ENCODE measurements around the gene SLC25A19.

The SLC25A19 gene

DNA sequence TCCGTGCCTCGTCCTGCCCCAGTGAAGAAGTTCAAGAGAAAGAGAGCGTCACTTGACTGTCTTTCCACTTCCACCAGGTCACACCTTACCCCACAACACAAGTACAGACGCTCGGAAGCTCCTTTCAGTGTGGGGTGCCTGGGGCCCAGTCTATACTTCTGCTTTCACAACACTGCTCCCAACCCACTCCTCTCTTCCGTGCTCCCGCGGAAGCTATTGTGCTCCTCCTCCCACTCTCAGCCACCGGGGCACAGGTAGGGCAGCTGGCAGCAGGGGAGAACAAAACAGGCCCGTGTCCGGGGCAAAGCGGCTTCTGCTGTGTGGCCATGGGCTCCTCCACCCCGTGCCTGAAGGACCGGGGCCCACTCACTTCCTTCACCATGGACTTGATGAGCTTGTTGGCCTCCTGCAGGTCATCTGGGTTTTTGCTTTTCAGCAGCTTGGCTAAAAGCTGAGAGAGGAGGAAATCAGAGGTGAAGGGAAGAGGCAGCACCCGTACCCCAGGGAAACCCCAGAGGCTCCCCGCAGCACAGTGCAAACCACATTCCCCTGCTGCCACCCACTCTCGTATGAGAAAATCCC is 46.7 kb downstream of the SLC25A19 start:
- no peak overlapping the region for H3K4me3 ChIP-seq (ENCODE audit: low read depth, low read length)
- TF ChIP-seq, protein P1, sequence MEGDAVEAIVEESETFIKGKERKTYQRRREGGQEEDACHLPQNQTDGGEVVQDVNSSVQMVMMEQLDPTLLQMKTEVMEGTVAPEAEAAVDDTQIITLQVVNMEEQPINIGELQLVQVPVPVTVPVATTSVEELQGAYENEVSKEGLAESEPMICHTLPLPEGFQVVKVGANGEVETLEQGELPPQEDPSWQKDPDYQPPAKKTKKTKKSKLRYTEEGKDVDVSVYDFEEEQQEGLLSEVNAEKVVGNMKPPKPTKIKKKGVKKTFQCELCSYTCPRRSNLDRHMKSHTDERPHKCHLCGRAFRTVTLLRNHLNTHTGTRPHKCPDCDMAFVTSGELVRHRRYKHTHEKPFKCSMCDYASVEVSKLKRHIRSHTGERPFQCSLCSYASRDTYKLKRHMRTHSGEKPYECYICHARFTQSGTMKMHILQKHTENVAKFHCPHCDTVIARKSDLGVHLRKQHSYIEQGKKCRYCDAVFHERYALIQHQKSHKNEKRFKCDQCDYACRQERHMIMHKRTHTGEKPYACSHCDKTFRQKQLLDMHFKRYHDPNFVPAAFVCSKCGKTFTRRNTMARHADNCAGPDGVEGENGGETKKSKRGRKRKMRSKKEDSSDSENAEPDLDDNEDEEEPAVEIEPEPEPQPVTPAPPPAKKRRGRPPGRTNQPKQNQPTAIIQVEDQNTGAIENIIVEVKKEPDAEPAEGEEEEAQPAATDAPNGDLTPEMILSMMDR (IDR thresholded peaks at IDR 0.05; ENCODE audit: low read depth, low read length): no peak

DNA sequence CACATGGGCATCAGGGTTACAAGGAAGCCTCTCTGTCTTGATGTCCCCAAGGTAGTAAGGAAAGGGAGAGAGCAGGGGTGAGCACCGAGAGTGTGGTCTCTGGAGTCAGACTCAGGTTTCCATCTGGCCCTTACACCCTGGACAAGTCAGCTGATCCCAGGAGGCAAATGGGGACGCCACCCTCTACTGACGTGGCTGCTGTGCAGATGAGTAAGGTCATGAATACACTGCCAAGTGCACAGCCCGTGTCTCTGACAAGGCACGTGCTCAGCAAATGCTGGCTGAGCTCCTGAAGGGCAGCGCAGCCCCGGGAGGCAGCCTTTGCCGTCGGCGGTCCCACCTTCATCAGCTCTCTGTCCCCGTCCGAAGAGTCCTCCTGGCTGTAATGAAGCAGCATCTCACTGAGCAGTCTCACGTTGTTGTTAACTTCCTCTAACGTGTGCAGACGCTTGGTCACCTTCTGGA is 47.2 kb downstream of the SLC25A19 start:
- TF ChIP-seq, protein P1 (IDR thresholded peaks at IDR 0.05; ENCODE audit: low read depth, low read length): no peak
- no peak overlapping the region for H3K4me3 ChIP-seq (ENCODE audit: low read depth, low read length)

DNA sequence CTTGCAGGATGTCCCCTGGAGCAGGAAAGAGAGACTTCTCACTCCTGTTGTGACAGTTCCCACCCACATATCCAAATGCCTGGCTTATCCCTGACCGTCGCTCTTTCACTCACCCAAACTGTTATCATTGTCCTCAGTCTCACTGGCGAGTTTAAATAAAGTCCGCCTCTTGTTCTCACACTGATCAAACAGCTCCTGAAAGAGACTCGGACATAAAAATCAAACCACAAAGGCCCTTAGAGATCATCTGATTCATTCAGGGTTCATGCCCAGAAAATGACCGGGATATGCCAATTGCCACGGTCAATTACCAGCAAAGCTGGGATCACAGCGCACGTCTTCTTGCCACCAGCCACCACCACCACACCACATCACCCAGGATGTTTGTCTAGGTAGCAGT is 47.7 kb downstream of the SLC25A19 start:
- TF ChIP-seq, protein P1 (IDR thresholded peaks at IDR 0.05; ENCODE audit: low read depth, low read length): no peak
- no peak overlapping the region for H3K4me3 ChIP-seq (ENCODE audit: low read depth, low read length)

DNA sequence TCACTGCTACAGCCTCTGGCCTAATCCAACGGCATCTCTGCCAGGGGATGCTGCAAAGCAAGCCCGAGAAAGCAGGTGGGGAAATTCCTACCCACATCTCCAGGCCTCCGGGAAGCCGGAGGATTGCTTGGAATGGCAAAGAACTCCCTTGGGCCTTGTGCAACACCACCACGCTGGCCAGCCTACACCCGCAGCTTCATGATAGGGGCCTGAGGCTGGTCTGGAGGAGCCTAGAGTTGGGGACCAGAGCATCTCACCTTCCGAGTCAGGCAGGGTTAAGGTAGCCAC is 48.1 kb downstream of the SLC25A19 start:
- TF ChIP-seq, protein P1 (IDR thresholded peaks at IDR 0.05; ENCODE audit: low read depth, low read length): no peak
- no peak overlapping the region for H3K4me3 ChIP-seq (ENCODE audit: low read depth, low read length)

DNA sequence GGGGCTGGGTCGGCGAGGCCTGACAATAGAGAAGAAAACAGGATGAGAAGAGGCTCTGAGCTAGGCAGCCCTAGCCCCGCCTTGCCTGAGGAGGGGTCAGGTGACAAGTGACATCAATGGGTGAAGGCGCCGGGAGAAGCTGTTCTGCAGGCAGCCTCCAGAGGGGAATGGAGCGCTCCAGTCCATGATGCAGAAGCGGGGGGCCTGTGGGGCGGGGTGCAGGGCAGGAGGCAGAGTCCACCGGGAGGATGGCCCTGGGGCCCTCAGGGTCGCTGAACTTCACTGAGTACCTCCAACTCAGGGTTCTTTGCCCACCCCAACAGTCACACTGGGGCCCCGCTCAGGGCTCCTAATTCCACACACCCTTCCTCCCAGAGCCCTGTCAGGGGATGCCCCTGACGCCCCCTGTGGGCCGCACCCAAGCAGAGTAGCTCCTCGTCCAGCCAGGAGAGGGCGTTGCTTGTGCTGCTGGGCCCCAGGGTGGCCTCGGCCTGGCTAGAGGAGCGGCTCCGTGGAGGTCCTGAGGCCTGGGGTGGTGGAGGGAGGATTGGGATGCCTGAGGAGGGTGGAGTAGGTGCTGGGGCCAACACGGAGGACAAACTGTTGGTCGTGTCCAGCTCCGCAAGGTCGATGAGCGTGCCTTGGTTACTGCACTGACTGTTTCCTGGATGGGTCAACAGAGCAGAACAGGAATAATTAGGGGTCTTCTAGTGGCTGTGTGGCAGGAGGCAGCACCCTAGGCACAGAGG is 48.7 kb downstream of the SLC25A19 start:
- no peak overlapping the region for H3K4me3 ChIP-seq (ENCODE audit: low read depth, low read length)
- TF ChIP-seq, protein P1 (IDR thresholded peaks at IDR 0.05; ENCODE audit: low read depth, low read length): peak; percentile 56

DNA sequence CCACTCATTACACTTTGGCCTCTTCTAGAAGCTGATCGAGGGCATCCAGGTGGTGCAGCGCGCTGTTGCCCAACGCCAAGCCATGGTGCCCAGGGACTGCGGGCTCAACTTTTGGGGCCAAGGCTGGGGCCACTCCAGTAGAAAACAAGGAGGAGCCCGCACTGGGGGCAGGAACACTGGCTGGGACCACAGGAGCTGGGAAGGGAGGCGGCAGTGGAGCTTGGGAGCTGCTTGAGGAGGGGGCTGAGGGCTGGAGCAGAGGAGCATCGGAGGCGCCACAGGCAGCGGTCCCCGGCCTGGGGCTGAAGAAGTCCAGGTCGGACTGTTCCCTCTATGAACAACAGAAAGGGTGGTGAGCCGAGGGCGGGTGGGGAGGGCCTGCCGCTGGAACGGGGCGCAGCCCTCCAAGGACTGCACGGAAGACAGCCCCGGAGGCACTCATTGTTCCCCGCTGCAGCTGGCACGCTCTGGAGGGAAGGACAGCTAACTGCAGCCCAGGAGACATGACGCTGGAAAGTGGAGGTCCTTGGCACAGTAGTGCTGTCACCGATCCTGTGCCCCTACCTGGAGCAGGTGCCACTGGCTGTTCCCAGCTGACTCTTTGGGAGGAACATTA is 49.3 kb downstream of the SLC25A19 start:
- TF ChIP-seq, protein P1 (IDR thresholded peaks at IDR 0.05; ENCODE audit: low read depth, low read length): no peak
- no peak overlapping the region for H3K4me3 ChIP-seq (ENCODE audit: low read depth, low read length)

DNA sequence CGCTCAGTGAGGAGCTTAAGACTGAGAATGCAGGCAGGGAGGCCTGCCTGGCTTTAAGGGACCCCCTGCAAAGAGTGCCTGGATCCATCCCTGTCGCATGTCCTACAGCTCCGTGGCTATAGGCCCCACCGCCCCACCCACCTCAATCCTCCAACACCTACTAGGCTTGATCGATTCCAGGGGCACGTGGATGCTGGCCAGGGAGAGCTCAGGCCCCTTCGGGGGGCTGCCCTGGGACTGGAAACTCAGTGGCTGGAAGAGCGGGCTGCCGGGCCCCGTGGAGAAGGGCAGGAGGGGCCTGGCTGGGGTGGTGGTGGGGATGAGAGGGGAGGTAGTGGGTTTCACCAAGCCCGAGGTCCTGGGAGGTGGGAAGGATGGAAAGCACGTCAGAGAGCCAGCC is 50.0 kb downstream of the SLC25A19 start:
- TF ChIP-seq, protein P1 (IDR thresholded peaks at IDR 0.05; ENCODE audit: low read depth, low read length): no peak
- no peak overlapping the region for H3K4me3 ChIP-seq (ENCODE audit: low read depth, low read length)
